Metanephros (tissue), 1 donor: Measurements from ENCODE around the gene TMEM119. TPM values are rescaled to one million over a fixed set of nuclear protein-coding genes. Genes with fewer than 3 reads are reported as not detected.

ENCODE experiments used
- total RNA-seq: library from RNA; depleted of rRNA; stranded (reverse); fragments of >200 nt; gene quantifications from one replicate; pipeline ENCODE4 v1.2.3, GENCODE V29; 2014

The TMEM119 gene, protein sequence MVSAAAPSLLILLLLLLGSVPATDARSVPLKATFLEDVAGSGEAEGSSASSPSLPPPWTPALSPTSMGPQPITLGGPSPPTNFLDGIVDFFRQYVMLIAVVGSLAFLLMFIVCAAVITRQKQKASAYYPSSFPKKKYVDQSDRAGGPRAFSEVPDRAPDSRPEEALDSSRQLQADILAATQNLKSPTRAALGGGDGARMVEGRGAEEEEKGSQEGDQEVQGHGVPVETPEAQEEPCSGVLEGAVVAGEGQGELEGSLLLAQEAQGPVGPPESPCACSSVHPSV
- 29.7 TPM for total RNA-seq

DNA sequence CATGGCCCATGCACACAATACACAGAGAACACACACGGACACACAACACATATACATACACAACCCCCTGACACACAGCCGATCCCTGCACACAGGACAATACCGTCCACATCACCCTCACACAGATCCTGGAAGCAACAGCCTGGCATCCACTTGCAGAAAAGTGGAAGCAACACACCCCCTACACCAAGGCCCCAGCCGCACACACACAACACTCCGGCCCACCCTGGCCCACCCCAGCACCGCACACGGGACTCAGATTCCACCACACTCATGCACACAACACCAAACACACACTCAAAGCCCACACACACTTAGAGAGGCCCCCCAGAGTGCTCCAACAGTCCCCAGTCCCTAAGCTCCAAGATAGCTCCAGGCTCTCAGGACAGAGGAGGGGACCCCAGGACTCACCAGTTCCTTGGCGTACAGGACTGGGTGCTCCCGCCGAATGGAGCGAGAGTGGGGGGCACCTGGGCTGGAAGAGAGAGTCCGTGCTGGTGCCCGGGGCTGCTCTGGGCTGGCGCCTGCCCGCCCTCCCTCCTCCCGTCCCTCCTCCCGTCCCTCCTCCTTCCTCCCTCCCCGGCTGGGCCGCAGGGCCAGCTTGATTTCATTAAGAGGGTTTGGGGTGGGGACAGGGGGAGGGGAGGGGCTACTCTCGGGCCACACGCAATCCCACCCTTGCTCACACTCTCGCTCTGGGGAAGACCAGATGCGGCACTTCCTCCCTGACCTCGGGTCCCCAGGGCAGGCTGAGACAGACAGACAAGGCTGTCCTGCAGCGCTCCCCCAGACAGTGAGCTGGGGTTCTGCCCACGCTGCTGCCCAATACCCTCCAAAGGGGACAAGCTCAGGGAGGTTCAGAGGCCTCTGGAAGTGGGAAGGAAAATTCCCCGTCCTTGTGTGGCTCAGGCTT is at the start of gene TMEM119:
Gene TMEM119 (minus strand): TSS at position 526 of the 913 bp plus-strand sequence. CDS start 5,701 bp downstream, outside the sequence.

DNA sequence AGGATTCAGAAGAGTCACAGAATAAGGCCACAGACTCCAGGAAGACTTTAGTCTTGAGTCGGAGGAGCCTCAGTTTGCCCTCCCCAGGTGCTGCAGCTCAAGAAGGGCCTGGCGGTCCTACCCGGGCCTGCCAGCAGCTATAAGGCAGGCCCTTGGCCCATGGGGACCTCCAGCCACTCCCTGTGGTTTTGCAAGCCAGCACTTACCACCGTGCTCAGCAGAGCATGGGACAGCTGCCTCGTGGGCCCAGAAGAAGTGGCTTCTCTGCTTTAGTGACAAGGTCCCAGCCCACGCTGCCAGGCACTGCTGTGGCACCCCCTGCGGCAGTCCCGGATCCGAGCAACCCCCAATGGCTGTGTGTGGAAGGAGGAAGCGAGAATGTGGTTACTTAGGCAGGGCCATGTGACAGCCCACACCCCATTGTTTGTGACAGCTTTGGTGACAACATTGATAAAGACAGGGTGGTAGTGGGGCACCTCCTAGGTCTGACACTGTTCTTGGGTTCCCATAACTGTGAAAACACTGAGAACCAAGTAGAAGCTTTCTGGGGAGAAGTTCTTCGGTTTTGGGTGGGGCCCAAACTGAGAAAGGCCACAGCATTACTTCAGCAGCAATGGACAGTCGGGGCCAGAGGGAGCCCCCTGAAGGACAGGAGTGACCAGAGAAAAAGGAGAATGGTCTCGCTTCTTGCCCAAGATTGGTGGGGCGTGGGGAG is 35.8 kb upstream of the TMEM119 start, which contains the start of gene SELPLG:
Gene SELPLG (minus strand): TSS at position 361 of the 715 bp plus-strand sequence. CDS start 9,587 bp downstream, outside the sequence.

DNA sequence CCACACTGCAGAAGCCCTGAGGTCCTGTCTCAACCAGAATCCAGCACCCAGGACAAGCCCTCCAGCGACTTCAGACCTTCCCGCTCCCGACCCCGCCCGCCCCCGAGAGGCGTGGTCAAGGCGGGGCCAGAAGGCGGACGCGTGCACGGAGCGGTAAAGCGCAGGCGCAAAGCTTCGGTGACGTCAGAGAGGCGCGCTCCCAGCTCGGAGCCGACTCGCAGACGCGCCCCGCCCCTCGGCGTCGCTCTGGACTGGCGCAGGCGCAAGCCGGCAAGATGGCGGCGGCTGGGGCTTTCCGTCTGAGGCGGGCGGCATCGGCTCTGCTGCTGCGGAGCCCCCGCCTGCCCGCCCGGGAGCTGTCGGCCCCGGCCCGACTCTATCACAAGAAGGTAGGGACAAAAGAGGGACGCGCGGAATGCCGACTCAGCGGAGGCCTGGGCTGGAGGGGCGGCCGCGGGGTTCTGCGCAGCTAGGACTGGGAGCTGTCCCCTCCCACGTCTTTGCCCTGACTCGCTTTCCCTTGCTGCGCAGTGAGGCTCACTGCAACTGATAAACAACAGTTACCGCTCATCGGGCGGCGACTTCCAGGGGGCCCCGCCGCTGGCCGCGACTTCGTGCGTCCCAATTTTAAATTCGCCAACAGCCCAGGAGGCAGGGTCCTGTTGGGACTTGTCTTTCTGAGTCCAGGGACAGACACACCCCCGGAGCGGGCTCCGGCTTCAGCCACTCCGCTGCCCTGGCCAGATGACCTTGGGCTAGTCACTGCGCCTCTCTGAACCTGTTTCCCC is 35.3 kb downstream of the TMEM119 start, which contains the start of gene ISCU:
Gene ISCU (plus strand): TSS at position 249 of the 788 bp plus-strand sequence. CDS start 27 bp downstream, at position 276.

DNA sequence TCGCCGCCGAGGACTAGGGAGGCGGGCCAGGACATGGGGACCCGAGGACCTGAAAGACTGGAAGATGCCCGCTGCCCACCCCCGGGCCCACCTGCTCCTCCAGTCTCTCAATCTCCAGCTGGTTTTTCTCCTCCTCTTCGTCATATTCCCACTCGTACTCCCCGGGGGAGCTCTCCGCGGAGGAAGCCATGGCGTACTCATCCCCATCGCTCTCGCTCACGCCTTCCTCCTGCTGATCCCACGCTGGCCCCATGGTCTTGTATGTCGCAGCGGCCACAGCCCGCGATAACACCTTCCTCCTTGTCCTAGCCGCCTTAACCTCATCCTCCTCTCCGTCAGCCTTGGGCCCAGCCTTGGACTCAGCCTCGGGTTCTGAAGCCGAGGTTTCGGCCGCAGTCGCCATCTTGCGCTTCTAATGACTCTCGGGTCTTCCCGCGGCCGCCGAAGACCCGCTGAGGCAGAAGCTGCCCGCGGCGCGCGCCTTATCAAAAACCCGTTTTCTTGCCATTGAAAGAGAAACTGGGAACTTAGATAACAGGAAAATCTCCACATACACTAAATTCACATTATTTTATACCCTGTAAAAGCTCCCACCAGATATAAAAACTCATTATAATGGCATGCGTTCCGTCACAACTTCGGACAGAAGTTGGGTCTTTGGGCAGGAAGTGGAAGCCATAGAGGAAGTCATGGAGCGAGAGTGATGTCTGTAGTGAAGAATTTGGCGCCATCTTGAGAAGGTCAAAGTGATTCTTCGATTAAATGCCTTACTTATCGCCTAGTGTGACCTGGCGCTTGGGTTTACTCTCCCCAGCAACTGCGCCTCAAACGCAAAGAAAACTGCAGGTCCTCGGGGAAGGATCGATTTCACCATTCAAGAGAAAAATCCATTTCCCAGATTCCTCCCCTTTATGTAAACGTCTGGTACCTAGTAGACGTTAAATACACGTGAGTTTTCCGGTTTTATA is 36.8 kb downstream of the TMEM119 start, which contains the start of gene SART3:
Gene SART3 (minus strand): TSS at position 422 of the 968 bp plus-strand sequence. CDS start 19 bp downstream, at position 403.

Other genes with a start within 250 kb of the TMEM119 start
- gene FICD, start 82.8 kb downstream of the TMEM119 start, total RNA-seq, result 4.3 TPM
- gene SART3, start 36.9 kb downstream of the TMEM119 start, total RNA-seq, result 144 TPM
- 97.8 TPM for gene ISCU, start 35.5 kb downstream of the TMEM119 start, total RNA-seq
- 4.8 TPM for gene SELPLG, start 35.8 kb upstream of the TMEM119 start, total RNA-seq
- gene CORO1C, start 133.4 kb upstream of the TMEM119 start, total RNA-seq, result 77.1 TPM